Erythroblast (primary cell): ENCODE results near the gene AGXT2.

Experiments used
- GATA1 ChIP-seq: IDR thresholded peaks from 2 replicates; pipeline ENCODE4 v1.6.1; 2011; ENCODE audit warnings: low read depth, mild to moderate bottlenecking, control low read depth, low read length, moderate library complexity
- POLR2A ChIP-seq: IDR thresholded peaks from 2 replicates; pipeline ENCODE4 v1.6.1; 2011; ENCODE audit warnings: mild to moderate bottlenecking, low read length

GRCh38 chr5:35012796-35013195 lies 35.0 kb downstream of the AGXT2 start:
- TF ChIP-seq POLR2A (no peak), GATA1 (no peak)
